Colonic mucosa (tissue), 4 donors: ENCODE data around the gene BRD3OS. TPM values are rescaled to one million over a fixed set of nuclear protein-coding genes. Genes with fewer than 3 reads are reported as not detected.

Experiments used
- DNase-seq: peaks from one replicate; pipeline ENCODE4 v3.0.0-alpha.2; 2020
- H3K27ac ChIP-seq: fragments of 200-600 bp; one replicate; pipeline ENCODE4 v1.8.0; 2021
- H3K27me3 ChIP-seq: fragments of 200-600 bp; one replicate; pipeline ENCODE4 v1.8.0; 2021
- H3K36me3 ChIP-seq: fragments of 200-600 bp; one replicate; pipeline ENCODE4 v1.8.0; 2021
- H3K4me1 ChIP-seq: fragments of 200-600 bp; one replicate; pipeline ENCODE4 v1.8.0; 2021; ENCODE audit warnings: mild to moderate bottlenecking
- H3K4me3 ChIP-seq: fragments of 200-600 bp; one replicate; pipeline ENCODE4 v1.8.0; 2021
- H3K9ac ChIP-seq, 2 donors: one replicate each; pipeline ENCODE4 v1.7.0; 2013; ENCODE audit warnings: control low read depth in 2 of 2, low read depth in 2 of 2, low read length in 2 of 2
- H3K9me3 ChIP-seq: fragments of 200-600 bp; one replicate; pipeline ENCODE4 v1.8.0; 2021
- intact Hi-C: fragments of 100-400 bp; cut with DNase I; formaldehyde crosslinking; loops from one replicate; pipeline ENCODE4 v1.14.1; 2022
- total RNA-seq, 2 donors: library from RNA; stranded (reverse); fragmentation: NEBNext Ultra II Directional in 1 of 2; extraction: Animal tissue kit (Norgen Biotek cat#: 25700) in 1 of 2; gene quantifications; one replicate each; pipeline ENCODE4 v1.2.1, GENCODE V29; 2021
- TF ChIP-seq, protein P1 (sequence below): fragments of 200-600 bp; IDR thresholded peaks from one replicate; pipeline ENCODE4 v1.8.0; 2022; ENCODE audit warnings: antibody characterized with exemption, mild to moderate bottlenecking
- donor health status: healthy.
- donor health status: DM: no; HTN: no; CAD: no.
- donor health status: DM: no; HTN: no; CAD: no.

BRD3OS gene
- total RNA-seq, 2 donors from 2014 or later: 5.2 to 6.9 TPM

- no peak overlapping the region for H3K4me3 ChIP-seq
- H3K9ac ChIP-seq: no peak overlapping the region
- no peaks in the 10 kb centered on the region for H3K9me3 ChIP-seq
- no peak for DNase-seq
- H3K27me3 ChIP-seq: no peaks in the 10 kb centered on the region
- no peak overlapping the region for H3K27ac ChIP-seq
- TF ChIP-seq, protein P1, sequence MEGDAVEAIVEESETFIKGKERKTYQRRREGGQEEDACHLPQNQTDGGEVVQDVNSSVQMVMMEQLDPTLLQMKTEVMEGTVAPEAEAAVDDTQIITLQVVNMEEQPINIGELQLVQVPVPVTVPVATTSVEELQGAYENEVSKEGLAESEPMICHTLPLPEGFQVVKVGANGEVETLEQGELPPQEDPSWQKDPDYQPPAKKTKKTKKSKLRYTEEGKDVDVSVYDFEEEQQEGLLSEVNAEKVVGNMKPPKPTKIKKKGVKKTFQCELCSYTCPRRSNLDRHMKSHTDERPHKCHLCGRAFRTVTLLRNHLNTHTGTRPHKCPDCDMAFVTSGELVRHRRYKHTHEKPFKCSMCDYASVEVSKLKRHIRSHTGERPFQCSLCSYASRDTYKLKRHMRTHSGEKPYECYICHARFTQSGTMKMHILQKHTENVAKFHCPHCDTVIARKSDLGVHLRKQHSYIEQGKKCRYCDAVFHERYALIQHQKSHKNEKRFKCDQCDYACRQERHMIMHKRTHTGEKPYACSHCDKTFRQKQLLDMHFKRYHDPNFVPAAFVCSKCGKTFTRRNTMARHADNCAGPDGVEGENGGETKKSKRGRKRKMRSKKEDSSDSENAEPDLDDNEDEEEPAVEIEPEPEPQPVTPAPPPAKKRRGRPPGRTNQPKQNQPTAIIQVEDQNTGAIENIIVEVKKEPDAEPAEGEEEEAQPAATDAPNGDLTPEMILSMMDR: no peak
- intact Hi-C loops: no loop called here
- peaks cover 3% of the 10 kb centered on the region for H3K4me1 ChIP-seq
- H3K36me3 ChIP-seq: no peaks in the 10 kb centered on the region
Observed at GRCh38 chr9:134064711-134065110, 39.4 kb downstream of the BRD3OS start.

DNA sequence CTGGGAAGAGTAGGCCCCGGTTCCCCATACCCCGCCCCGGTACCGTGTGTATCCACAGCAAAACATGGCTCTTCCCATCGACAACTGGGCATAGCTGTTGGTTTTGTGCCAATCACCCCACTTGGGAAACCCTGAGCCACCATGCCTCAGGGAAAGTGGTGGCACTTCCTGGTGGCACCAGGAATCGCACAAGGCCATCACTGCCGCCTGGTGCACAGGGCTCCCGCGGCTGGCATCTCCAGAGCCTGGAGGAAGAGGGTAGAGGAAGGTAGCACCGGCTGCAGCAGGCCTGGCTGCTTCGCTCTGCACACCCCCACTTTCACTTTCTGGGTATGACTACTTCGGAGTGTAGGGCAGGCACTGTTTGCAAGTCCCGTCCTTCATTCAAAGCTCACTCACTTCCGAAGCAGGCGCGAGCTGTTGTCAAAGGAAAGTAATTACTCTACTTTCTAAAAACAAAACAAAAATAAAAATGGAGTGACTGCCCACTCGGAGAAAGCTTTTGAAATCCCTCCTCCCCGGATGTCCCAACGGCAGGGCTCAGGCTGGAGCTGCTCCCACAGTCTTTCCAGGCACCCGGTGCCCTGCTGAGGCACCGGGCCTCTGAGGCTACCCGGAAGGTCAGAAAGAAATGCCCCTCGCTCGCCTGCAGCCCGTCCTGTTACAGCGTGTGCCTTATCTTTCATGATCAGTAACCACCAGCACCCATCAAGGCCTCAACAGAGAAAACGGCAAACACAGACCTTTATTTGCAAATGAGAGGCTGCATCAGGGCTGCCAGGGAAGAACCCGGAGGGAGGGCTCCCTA lies 40.5 kb downstream of the BRD3OS start:
- H3K4me3 ChIP-seq: peak overlapping the region; percentile 57
- peak; percentile 64 for DNase-seq
- peak overlapping the region; percentile 70 for H3K27ac ChIP-seq
- no peaks in the 10 kb centered on the region for H3K36me3 ChIP-seq
- H3K9me3 ChIP-seq: no peaks in the 10 kb centered on the region
- H3K27me3 ChIP-seq: no peaks in the 10 kb centered on the region
- H3K4me1 ChIP-seq: peaks cover 3% of the 10 kb centered on the region
- H3K9ac ChIP-seq: peak overlapping the region; percentile 77 to 90
- intact Hi-C loops: no loop called here
- TF ChIP-seq, protein P1: no peak

GRCh38 chr9:134066526-134066912 lies 41.2 kb downstream of the BRD3OS start:
- Histone ChIP-seq H3K27ac (peak overlapping the region; percentile 70), H3K27me3 (no peaks in the 10 kb centered on the region), H3K9ac (peak overlapping the region; percentile 77 to 90), H3K9me3 (no peaks in the 10 kb centered on the region), H3K4me1 (peaks cover 3% of the 10 kb centered on the region), H3K36me3 (no peaks in the 10 kb centered on the region), H3K4me3 (peak overlapping the region; percentile 57)
- TF ChIP-seq, protein P1: no peak
- DNase-seq: no peak
- intact Hi-C loops: no loop called here

- H3K27me3 ChIP-seq: no peaks in the 10 kb centered on the region
- peaks cover 3% of the 10 kb centered on the region for H3K4me1 ChIP-seq
- H3K36me3 ChIP-seq: no peaks in the 10 kb centered on the region
- no peaks in the 10 kb centered on the region for H3K9me3 ChIP-seq
- peak overlapping the region; percentile 70 for H3K27ac ChIP-seq
- no peak for DNase-seq
- H3K4me3 ChIP-seq: peak overlapping the region; percentile 57
- TF ChIP-seq, protein P1: no peak
- intact Hi-C loops: no loop called here
- peak overlapping the region; percentile 77 to 90 for H3K9ac ChIP-seq
Observed at GRCh38 chr9:134066913-134067851, 41.9 kb downstream of the BRD3OS start.

DNA sequence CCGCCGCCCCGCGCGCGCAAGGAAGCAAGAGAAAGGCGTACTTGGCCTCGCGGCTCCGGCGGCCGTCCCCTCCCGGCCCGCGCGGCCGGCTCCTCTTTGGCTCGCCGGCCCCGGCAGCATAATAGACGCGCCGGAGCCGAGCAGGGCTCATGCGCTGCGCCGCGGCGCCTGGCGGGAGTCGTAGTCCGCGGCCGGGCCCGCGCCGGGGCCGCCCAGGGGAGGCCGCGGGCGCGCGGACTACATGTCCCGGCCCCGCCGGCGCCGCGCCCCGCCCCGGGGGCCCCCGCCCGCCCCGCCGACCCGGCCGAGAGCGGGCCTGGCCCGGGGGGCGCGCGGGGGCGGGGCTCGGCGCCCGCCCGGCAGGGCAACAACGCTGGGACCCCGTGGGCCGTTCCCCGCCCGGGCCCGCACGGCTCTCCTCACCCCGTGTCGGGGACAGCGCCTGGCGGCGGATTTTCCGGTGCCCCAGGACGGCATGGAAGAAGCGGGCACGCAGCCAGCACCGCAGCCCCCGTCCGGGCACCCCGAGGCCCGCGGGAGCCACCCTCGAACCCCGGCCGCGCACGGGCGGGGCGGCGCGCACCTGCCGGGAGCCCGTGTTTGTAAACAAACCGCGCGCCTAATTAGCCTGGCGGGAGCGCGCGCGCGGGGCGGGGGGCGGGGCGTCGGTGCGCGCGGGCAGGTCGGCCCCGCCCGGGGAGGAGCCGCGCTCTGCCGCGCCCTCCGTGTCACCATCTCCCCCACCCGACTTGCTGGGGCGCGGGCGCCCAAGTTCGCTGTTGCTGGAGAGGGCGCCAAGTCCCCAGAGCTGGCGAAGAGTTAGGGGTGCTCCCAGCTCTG lies 42.8 kb downstream of the BRD3OS start, which contains the start of gene BRD3:
BRD3 (minus strand) TSS at position 123 of the 840 bp plus-strand sequence. CDS start 14,549 bp downstream, outside the sequence.
- intact Hi-C loops: no loop called here
- TF ChIP-seq, protein P1: no peak
- H3K27ac ChIP-seq: peak within 1 kb of the TSS; percentile 93
- H3K9ac ChIP-seq: peak within 1 kb of the TSS; percentile 81 to 90
- peaks cover 3% of the 10 kb centered on the region for H3K4me1 ChIP-seq
- peak; percentile 79 for DNase-seq
- H3K4me3 ChIP-seq: peak within 1 kb of the TSS; percentile 57
- H3K27me3 ChIP-seq: no peaks in the 10 kb centered on the region
- H3K36me3 ChIP-seq: no peaks in the 10 kb centered on the region
- H3K9me3 ChIP-seq: no peaks in the 10 kb centered on the region
